ENCODE measurements around the gene SCGB1D1. TPM values are rescaled to one million over a fixed set of nuclear protein-coding genes. Genes with fewer than 3 reads are reported as not detected.

The SCGB1D1 gene
- total and polyA plus RNA-seq, 12 donors, result not detected

DNA sequence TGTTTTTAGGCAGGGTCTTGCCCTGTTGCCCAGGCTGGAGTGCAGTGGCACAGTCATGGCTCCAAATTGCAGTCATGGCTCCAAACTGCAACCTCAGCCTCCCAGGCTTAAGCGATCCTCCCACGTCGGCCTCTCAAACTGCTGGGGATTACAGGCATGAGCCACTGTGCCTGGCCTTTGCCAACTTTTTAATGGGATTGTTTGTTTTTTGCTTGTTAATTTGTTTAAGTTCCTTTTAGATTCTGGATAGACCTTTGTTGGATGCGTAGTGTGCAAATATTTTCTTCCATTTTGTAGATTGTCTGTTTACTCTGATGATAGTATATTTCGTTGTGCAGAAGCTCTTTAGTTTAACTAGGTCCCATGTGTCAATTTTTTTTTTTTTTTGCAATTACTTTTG, 10.0 kb upstream of the SCGB1D1 start:
- no peak for DNase-seq
- H3K36me3 ChIP-seq (replicated peaks in 1 of 2), result no peaks in the 10 kb centered on the region
- no peaks in the 10 kb centered on the region for H3K4me1 ChIP-seq (replicated peaks in 1 of 2)
- no peaks in the 10 kb centered on the region for H3K27me3 ChIP-seq
- no peak for TF ChIP-seq POLR2A (IDR thresholded peaks at IDR 0.05)
- TF ChIP-seq, protein P1, sequence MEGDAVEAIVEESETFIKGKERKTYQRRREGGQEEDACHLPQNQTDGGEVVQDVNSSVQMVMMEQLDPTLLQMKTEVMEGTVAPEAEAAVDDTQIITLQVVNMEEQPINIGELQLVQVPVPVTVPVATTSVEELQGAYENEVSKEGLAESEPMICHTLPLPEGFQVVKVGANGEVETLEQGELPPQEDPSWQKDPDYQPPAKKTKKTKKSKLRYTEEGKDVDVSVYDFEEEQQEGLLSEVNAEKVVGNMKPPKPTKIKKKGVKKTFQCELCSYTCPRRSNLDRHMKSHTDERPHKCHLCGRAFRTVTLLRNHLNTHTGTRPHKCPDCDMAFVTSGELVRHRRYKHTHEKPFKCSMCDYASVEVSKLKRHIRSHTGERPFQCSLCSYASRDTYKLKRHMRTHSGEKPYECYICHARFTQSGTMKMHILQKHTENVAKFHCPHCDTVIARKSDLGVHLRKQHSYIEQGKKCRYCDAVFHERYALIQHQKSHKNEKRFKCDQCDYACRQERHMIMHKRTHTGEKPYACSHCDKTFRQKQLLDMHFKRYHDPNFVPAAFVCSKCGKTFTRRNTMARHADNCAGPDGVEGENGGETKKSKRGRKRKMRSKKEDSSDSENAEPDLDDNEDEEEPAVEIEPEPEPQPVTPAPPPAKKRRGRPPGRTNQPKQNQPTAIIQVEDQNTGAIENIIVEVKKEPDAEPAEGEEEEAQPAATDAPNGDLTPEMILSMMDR (IDR thresholded peaks at IDR 0.05), result no peak
- intact Hi-C loops (cut with DNase I), result loop anchor here in 1 of 2 donors (10.0 kb wide), 1 partner anchor 135 kb away; no protein-coding TSS in a partner anchor
- no peak overlapping the region for H3K27ac ChIP-seq
- 84 to 89% (median 87%) methylated on average over 5 of the region's 5 CpGs for WGBS, 4 donors
- no peak overlapping the region for H3K4me3 ChIP-seq
- H3K9me3 ChIP-seq (replicated peaks in 1 of 3), result no peaks in the 10 kb centered on the region

DNA sequence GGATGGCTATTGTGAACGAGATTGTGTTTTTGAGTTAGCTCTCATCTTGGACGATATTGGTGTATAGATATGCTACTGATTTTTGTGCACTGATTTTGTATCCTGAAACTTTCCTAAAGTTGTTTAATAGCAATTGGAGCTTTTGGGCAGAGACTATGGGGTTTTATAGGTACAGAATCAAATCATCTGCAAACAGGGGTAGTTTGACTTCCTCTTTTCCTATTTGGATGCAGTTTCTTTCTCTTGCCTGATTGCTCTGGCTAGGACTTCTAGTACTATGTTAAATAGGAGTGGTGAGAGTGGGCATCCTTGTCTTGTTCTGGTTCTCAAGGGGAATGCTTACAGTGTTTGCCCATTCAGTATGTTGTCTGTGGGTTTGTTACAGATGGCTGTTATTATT, 8.9 kb upstream of the SCGB1D1 start:
- WGBS, 4 donors, result 71 to 89% (median 76%) methylated on average over 2 of the region's 2 CpGs
- TF ChIP-seq POLR2A (IDR thresholded peaks at IDR 0.05), result no peak
- TF ChIP-seq, protein P1 (IDR thresholded peaks at IDR 0.05), result no peak
- Histone ChIP-seq H3K4me3 (no peak overlapping the region), H3K27me3 (no peaks in the 10 kb centered on the region), H3K36me3 (replicated peaks in 1 of 2) (no peaks in the 10 kb centered on the region), H3K27ac (no peak overlapping the region), H3K4me1 (replicated peaks in 1 of 2) (no peaks in the 10 kb centered on the region), H3K9me3 (replicated peaks in 1 of 3) (no peaks in the 10 kb centered on the region)
- DNase-seq, result no peak
- intact Hi-C loops (cut with DNase I), result no loop called here

DNA sequence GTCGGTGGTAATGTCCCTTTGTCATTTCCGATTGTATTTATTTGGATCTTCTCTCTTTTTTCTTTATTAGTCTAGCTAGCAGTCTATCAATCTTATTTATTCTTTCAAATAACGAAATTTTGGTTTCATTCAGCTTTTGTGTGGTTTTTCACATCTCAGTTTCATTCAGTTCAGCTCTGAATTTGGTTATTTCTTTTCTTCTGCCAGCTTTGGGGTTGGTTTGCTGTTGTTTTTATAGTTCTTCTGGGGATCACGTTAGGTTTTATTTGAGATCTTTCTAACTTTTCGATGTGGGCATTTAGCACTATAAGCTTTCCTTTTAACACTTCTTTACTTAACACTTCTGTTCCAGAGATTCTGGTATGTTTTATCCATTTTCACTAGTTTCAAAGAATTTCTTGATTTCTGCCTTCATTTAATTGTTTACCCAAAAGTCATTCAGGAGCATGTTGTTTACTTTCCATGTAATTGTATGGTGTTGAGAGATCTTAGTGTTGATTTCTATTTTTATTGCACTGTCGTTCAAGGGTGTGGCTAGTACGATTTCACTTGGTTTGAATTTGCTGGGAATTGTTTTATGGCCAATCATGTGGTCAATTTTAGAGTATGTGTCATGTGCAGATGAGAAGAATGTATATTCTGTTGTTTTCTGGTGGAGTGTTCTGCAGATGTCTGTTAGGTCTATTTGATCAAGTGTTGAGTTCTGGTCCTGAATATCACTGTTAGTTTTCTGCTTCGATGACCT, 7.7 kb upstream of the SCGB1D1 start:
- no peak for DNase-seq
- WGBS, 4 donors, result 63 to 73% (median 67%) methylated on average over 8 of the region's 8 CpGs
- no peaks in the 10 kb centered on the region for H3K36me3 ChIP-seq (replicated peaks in 1 of 2)
- no peaks in the 10 kb centered on the region for H3K4me1 ChIP-seq (replicated peaks in 1 of 2)
- H3K27me3 ChIP-seq, result no peaks in the 10 kb centered on the region
- H3K9me3 ChIP-seq (replicated peaks in 1 of 3), result no peaks in the 10 kb centered on the region
- TF ChIP-seq, protein P1 (IDR thresholded peaks at IDR 0.05), result no peak
- TF ChIP-seq POLR2A (IDR thresholded peaks at IDR 0.05), result no peak
- no peak overlapping the region for H3K27ac ChIP-seq
- intact Hi-C loops (cut with DNase I), result no loop called here
- no peak overlapping the region for H3K4me3 ChIP-seq

DNA sequence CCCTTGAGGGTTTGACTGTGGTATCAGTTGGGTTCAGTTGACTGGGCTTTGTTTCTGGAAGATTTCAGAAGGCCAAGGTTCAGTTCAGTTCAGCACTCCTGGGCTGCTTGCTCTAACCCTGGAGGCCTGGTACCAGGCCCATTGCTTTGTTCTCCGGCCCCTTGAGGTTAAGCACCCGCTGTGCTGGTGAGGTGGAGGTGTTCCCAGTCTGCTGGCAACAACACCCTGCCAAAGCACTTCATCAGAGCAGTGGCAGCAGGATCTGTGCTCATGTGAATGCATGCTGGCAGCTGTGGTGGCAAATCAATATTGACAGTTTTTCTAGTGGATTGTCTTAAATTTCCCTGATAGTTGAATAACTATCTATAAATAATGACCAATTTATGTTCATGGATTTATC, 3.8 kb upstream of the SCGB1D1 start:
- no peaks in the 10 kb centered on the region for H3K36me3 ChIP-seq (replicated peaks in 1 of 2)
- H3K4me3 ChIP-seq, result no peak overlapping the region
- intact Hi-C loops (cut with DNase I), result no loop called here
- no peaks in the 10 kb centered on the region for H3K9me3 ChIP-seq (replicated peaks in 1 of 3)
- DNase-seq, result no peak
- H3K27ac ChIP-seq, result no peak overlapping the region
- H3K27me3 ChIP-seq, result no peaks in the 10 kb centered on the region
- no peaks in the 10 kb centered on the region for H3K4me1 ChIP-seq (replicated peaks in 1 of 2)
- WGBS, 4 donors, result 36 to 85% (median 83%) methylated on average over 2 of the region's 2 CpGs; no CpG with 5 or more reads in 1 of the 4 donors
- TF ChIP-seq, protein P1 (IDR thresholded peaks at IDR 0.05), result no peak
- TF ChIP-seq POLR2A (IDR thresholded peaks at IDR 0.05), result no peak

Measured in adrenal gland (tissue), 12 donors.